Hematopoietic multipotent progenitor cell treated with erythropoietin and hydrocortisone succinate and interleukin-3 and kit ligand, for 4 days (in vitro differentiated cells): Measurements from ENCODE around the gene TTC3.
"Not testable (repeated sequence)": the region's sequence is repeated elsewhere in the genome, so short reads cannot be mapped to it uniquely, and the experiment has no call there.

ENCODE experiments used
- DNase-seq: peaks from one replicate; pipeline ENCODE4 v3.0.0-alpha.2; 2015

The TTC3 gene, protein sequence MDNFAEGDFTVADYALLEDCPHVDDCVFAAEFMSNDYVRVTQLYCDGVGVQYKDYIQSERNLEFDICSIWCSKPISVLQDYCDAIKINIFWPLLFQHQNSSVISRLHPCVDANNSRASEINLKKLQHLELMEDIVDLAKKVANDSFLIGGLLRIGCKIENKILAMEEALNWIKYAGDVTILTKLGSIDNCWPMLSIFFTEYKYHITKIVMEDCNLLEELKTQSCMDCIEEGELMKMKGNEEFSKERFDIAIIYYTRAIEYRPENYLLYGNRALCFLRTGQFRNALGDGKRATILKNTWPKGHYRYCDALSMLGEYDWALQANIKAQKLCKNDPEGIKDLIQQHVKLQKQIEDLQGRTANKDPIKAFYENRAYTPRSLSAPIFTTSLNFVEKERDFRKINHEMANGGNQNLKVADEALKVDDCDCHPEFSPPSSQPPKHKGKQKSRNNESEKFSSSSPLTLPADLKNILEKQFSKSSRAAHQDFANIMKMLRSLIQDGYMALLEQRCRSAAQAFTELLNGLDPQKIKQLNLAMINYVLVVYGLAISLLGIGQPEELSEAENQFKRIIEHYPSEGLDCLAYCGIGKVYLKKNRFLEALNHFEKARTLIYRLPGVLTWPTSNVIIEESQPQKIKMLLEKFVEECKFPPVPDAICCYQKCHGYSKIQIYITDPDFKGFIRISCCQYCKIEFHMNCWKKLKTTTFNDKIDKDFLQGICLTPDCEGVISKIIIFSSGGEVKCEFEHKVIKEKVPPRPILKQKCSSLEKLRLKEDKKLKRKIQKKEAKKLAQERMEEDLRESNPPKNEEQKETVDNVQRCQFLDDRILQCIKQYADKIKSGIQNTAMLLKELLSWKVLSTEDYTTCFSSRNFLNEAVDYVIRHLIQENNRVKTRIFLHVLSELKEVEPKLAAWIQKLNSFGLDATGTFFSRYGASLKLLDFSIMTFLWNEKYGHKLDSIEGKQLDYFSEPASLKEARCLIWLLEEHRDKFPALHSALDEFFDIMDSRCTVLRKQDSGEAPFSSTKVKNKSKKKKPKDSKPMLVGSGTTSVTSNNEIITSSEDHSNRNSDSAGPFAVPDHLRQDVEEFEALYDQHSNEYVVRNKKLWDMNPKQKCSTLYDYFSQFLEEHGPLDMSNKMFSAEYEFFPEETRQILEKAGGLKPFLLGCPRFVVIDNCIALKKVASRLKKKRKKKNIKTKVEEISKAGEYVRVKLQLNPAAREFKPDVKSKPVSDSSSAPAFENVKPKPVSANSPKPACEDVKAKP (N-terminal part only)

GRCh38 chr21:37072988-37073416, at the start of gene TTC3, which contains the start of gene PIGP:
TTC3 (plus strand) TSS chr21:37073254; CDS start chr21:37087258, 14,004 bp downstream.
PIGP (minus strand) TSS chr21:37073071; CDS start chr21:37072515, 556 bp downstream.
- peak; percentile 97 for DNase-seq

- DNase-seq, result no peak
These were observed 46.6 kb upstream of the TTC3 start for GRCh38 chr21:37026499-37026898.

- no peak for DNase-seq
These were observed 44.5 kb upstream of the TTC3 start for GRCh38 chr21:37028570-37028969.

GRCh38 chr21:37030864-37031263, 42.2 kb upstream of the TTC3 start:
- no peak for DNase-seq

DNA sequence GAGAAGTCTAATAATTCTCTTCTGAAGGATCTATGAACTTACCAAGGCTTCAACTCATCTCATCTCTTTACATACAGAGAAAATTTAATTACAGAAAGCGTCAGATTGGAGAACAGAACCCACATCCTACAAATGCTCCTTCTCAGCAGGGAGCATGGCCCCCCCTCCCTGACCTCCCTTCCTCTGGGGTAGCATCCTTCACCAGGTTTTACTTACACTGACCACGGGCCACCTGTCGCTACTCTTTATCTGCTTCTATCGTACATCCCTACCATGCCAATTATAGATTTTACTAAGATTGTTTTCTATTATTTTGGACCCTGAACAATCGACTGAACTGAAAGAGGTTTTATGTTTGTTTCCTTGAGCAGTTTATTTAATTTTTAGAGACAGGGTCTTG, 40.8 kb upstream of the TTC3 start:
- DNase-seq, result no peak

GRCh38 chr21:37032877-37033471, 40.1 kb upstream of the TTC3 start:
- no peak for DNase-seq

- DNase-seq, result not testable (repeated sequence)
These were observed 38.7 kb upstream of the TTC3 start for GRCh38 chr21:37034394-37034793.

GRCh38 chr21:37036177-37036576, 36.9 kb upstream of the TTC3 start:
- DNase-seq, result no peak

- no peak for DNase-seq
These were observed 33.5 kb upstream of the TTC3 start for GRCh38 chr21:37039411-37040075.

- no peak for DNase-seq
These were observed 32.8 kb upstream of the TTC3 start for GRCh38 chr21:37040212-37040611.

GRCh38 chr21:37041706-37042271, 31.3 kb upstream of the TTC3 start:
- DNase-seq, result no peak

- DNase-seq, result no peak
These were observed 29.2 kb upstream of the TTC3 start for GRCh38 chr21:37043818-37044217.

DNA sequence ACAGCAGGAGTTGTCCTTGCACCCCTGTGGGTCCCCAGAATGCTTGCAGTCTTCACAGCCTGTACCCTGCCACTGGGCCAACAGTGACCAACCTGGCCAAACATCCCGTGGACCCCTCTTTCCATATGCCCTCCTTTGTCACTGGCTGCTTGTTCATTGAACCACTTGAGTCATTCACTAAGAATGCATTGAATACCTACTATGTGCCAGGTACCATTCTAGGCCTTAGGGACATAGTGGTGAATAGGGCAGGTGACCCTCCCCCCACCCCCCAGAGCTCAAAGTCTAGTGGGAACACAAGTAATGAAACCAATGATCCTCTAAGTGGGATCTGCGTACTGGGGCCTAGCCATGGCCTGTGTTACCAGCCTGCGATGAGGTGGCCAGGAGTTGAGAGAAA, 28.4 kb upstream of the TTC3 start:
- no peak for DNase-seq

- DNase-seq, result peak; percentile 91
These were observed 27.9 kb upstream of the TTC3 start for GRCh38 chr21:37045149-37045548.

- no peak for DNase-seq
These were observed 27.5 kb upstream of the TTC3 start for GRCh38 chr21:37045556-37045955.

GRCh38 chr21:37047079-37047478, 26.0 kb upstream of the TTC3 start:
- DNase-seq, result no peak

- not testable (repeated sequence) for DNase-seq
These were observed 23.3 kb upstream of the TTC3 start for GRCh38 chr21:37049741-37050140.

- DNase-seq, result no peak
These were observed 17.7 kb upstream of the TTC3 start for GRCh38 chr21:37055271-37055855.

- DNase-seq, result no peak
These were observed 15.4 kb upstream of the TTC3 start for GRCh38 chr21:37057614-37058013.

GRCh38 chr21:37058261-37058660, 14.8 kb upstream of the TTC3 start:
- peak; percentile 24 for DNase-seq

- DNase-seq, result no peak
These were observed 13.9 kb upstream of the TTC3 start for GRCh38 chr21:37059181-37059580.
